Measurements from ENCODE around the gene FNBP1L.

- TF ChIP-seq POLR2AphosphoS5 (IDR thresholded peaks at IDR 0.05) (no peak), CTCF (IDR thresholded peaks at IDR 0.05) (no peak), POLR2A (IDR thresholded peaks at IDR 0.05; ENCODE audit: low read depth) (no peak)
Observed at GRCh38 chr1:93488207-93488606, 40.3 kb downstream of the FNBP1L start.
